GM18511 (cell line): ENCODE measurements around the gene SCYGR2.

Experiments
- ATAC-seq: cut with Tn5 transposase; IDR thresholded peaks from one replicate; pipeline ENCODE4 v1.9.1; 2021; ENCODE audit warnings: mild to moderate bottlenecking, moderate library complexity; ENCODE audit not compliant: unreplicated experiment

The SCYGR2 gene

GRCh38 chr2:227612546-227613271 lies 14.0 kb downstream of the SCYGR2 start:
- ATAC-seq, result no peak

GRCh38 chr2:227613272-227613660 lies 14.6 kb downstream of the SCYGR2 start:
- no peak for ATAC-seq

- no peak for ATAC-seq
Observed at GRCh38 chr2:227614246-227614645, 15.6 kb downstream of the SCYGR2 start.

GRCh38 chr2:227614740-227615139 lies 16.0 kb downstream of the SCYGR2 start, which contains the start of gene SCYGR3:
TSS of gene SCYGR3 (minus strand) at chr2:227614840. CDS start at chr2:227614840, 0 bp downstream.
- ATAC-seq, result no peak

- ATAC-seq, result no peak
Observed at GRCh38 chr2:227615181-227615580, 16.5 kb downstream of the SCYGR2 start.

- ATAC-seq, result no peak
Observed at GRCh38 chr2:227615906-227616305, 17.2 kb downstream of the SCYGR2 start.

GRCh38 chr2:227616631-227617030 lies 17.9 kb downstream of the SCYGR2 start:
- no peak for ATAC-seq

- no peak for ATAC-seq
Observed at GRCh38 chr2:227617316-227618230, 18.9 kb downstream of the SCYGR2 start, which contains the start of gene SCYGR4. TSS of gene SCYGR4 (plus strand) at chr2:227617498. CDS start at chr2:227617498, 0 bp downstream.

- ATAC-seq, result no peak
Observed at GRCh38 chr2:227623226-227623625, 24.5 kb downstream of the SCYGR2 start.

GRCh38 chr2:227625420-227625819 lies 26.7 kb downstream of the SCYGR2 start:
- no peak for ATAC-seq

- ATAC-seq, result no peak
Observed at GRCh38 chr2:227626580-227627151, 28.0 kb downstream of the SCYGR2 start.

GRCh38 chr2:227627769-227628168 lies 29.1 kb downstream of the SCYGR2 start:
- ATAC-seq, result peak; percentile 98

GRCh38 chr2:227629435-227629834 lies 30.7 kb downstream of the SCYGR2 start:
- ATAC-seq, result no peak

- ATAC-seq, result no peak
Observed at GRCh38 chr2:227630322-227630721, 31.6 kb downstream of the SCYGR2 start.

- no peak for ATAC-seq
Observed at GRCh38 chr2:227632827-227633226, 34.1 kb downstream of the SCYGR2 start.

GRCh38 chr2:227634201-227634600 lies 35.5 kb downstream of the SCYGR2 start:
- no peak for ATAC-seq

- no peak for ATAC-seq
Observed at GRCh38 chr2:227642656-227643055, 44.0 kb downstream of the SCYGR2 start.

- no peak for ATAC-seq
Observed at GRCh38 chr2:227643990-227644551, 45.4 kb downstream of the SCYGR2 start.
